Measurements from ENCODE around the gene PTPRN. TPM values are rescaled to one million over a fixed set of nuclear protein-coding genes. Genes with fewer than 3 reads are reported as not detected.
"Not testable (repeated sequence)": the region's sequence is repeated elsewhere in the genome, so short reads cannot be mapped to it uniquely, and the experiment has no call there.

The PTPRN gene
- polyA plus RNA-seq, 5 donors: 0.30 to 1.2 (median 0.69) TPM

- DNase-seq: no peak
These were observed 39.2 kb downstream of the PTPRN start for GRCh38 chr2:219270055-219270372.

GRCh38 chr2:219269362-219270054 lies 39.7 kb downstream of the PTPRN start:
- peak in 1 of 2 donors; percentile 31 for DNase-seq

- no peak for DNase-seq
These were observed 40.9 kb downstream of the PTPRN start for GRCh38 chr2:219268294-219268693.

GRCh38 chr2:219266886-219267285 lies 42.3 kb downstream of the PTPRN start:
- DNase-seq: no peak

- no peak for DNase-seq
These were observed 43.0 kb downstream of the PTPRN start for GRCh38 chr2:219266232-219266631.

GRCh38 chr2:219261024-219261855 lies 48.0 kb downstream of the PTPRN start:
- DNase-seq: no peak

- DNase-seq: not testable (repeated sequence)
These were observed 50.3 kb downstream of the PTPRN start for GRCh38 chr2:219258942-219259341.

GRCh38 chr2:219254590-219255201 lies 54.5 kb downstream of the PTPRN start:
- no peak for DNase-seq

- peak; percentile 59 to 63 for DNase-seq
These were observed 55.2 kb downstream of the PTPRN start, which contains the start of gene TUBA4A for GRCh38 chr2:219253753-219254589. TSS of gene TUBA4A (minus strand) at chr2:219253918. CDS start at chr2:219253858, 60 bp downstream.

GRCh38 chr2:219252900-219253752 lies 56.1 kb downstream of the PTPRN start, which contains the start of gene TUBA4B:
TSS of gene TUBA4B (plus strand) at chr2:219253243. CDS start at chr2:219253408, 165 bp downstream.
- peak; percentile 7 to 10 for DNase-seq

GRCh38 chr2:219252570-219252899 lies 56.7 kb downstream of the PTPRN start:
- DNase-seq: no peak

GRCh38 chr2:219252084-219252483 lies 57.1 kb downstream of the PTPRN start:
- no peak for DNase-seq

- DNase-seq: no peak
These were observed 57.5 kb downstream of the PTPRN start for GRCh38 chr2:219251656-219252055.

- no peak for DNase-seq
These were observed 59.0 kb downstream of the PTPRN start for GRCh38 chr2:219250049-219250781.

- DNase-seq: peak; percentile 83 to 88
These were observed 59.8 kb downstream of the PTPRN start for GRCh38 chr2:219249203-219249980.

- no peak for DNase-seq
These were observed 60.4 kb downstream of the PTPRN start for GRCh38 chr2:219248845-219249202.

- no peak for DNase-seq
These were observed 61.2 kb downstream of the PTPRN start for GRCh38 chr2:219247678-219248642.

- DNase-seq: no peak
These were observed 62.6 kb downstream of the PTPRN start for GRCh38 chr2:219246559-219246958.
